Upper lobe of left lung (tissue), 4 donors: ENCODE results near the gene REM1.

Source experiments
- POLR2AphosphoS5 ChIP-seq, 2 donors: sonication (generic); formaldehyde crosslinking; IDR thresholded peaks; one replicate each; pipeline ENCODE4 v1.5.1; 2017; ENCODE audit warnings: antibody characterized with exemption in 2 of 2
- TF ChIP-seq, protein P1 (sequence below), 6 experiments: fragments of 450-650 bp in 4 of 6; fragments of 200-600 bp in 2 of 6; sonication (generic) in 2 of 6; IDR thresholded peaks; one replicate each; pipeline ENCODE4 v1.5.1; 2016 to 2019; ENCODE audit warnings: antibody characterized with exemption in 6 of 6

DNA sequence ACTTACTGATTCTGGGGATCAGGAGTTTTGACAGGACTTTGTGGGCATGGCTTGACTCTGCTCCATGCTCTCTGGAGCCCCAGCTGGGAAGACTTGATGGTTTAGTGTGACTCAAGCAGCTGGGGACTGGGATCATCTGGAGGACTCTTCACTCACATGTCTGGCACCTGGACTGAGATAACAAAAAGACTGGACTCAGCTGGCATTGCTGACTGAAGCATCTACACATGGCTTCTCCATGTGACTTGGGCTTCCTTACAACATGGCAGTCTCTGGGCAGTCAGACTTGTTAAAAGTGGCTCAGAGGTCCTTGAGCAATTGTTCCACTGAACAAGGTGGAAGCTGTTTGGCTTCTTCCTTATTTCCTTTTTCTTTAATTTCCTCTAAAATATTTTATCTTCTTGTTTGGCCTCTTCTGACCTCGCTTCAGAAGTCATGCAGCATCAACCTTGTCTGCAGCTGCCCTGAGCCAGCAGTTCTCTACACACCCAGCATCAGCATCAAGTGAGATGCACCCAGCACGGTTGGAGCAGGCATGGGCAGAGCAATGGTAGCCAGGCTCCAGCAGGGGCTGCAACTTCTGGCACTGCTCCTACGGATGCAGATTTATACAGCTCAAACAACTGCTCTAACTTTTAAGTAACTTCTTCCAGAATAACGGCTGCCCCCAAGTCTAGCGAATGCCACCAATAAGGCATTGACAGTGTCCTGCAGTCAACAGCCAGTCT is 33.6 kb downstream of the REM1 start:
- TF ChIP-seq, protein P1, sequence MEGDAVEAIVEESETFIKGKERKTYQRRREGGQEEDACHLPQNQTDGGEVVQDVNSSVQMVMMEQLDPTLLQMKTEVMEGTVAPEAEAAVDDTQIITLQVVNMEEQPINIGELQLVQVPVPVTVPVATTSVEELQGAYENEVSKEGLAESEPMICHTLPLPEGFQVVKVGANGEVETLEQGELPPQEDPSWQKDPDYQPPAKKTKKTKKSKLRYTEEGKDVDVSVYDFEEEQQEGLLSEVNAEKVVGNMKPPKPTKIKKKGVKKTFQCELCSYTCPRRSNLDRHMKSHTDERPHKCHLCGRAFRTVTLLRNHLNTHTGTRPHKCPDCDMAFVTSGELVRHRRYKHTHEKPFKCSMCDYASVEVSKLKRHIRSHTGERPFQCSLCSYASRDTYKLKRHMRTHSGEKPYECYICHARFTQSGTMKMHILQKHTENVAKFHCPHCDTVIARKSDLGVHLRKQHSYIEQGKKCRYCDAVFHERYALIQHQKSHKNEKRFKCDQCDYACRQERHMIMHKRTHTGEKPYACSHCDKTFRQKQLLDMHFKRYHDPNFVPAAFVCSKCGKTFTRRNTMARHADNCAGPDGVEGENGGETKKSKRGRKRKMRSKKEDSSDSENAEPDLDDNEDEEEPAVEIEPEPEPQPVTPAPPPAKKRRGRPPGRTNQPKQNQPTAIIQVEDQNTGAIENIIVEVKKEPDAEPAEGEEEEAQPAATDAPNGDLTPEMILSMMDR (IDR thresholded peaks at IDR 0.05), result no peak
- no peak for TF ChIP-seq POLR2AphosphoS5 (IDR thresholded peaks at IDR 0.05)
